Measurements from ENCODE around the gene SCFD2.

The SCFD2 gene

GRCh38 chr4:52904421-52904820, 461.4 kb downstream of the SCFD2 start:
- DNase-seq (ENCODE audit: extremely low read depth in 1 of 2, low read depth in 1 of 2) = no peak

- no peak for DNase-seq (ENCODE audit: extremely low read depth in 1 of 2, low read depth in 1 of 2)
These were observed 462.6 kb downstream of the SCFD2 start for GRCh38 chr4:52903273-52903672.

- DNase-seq (ENCODE audit: extremely low read depth in 1 of 2, low read depth in 1 of 2) = no peak
These were observed 471.4 kb downstream of the SCFD2 start for GRCh38 chr4:52894443-52894842.

- no peak for DNase-seq (ENCODE audit: extremely low read depth in 1 of 2, low read depth in 1 of 2)
These were observed 473.0 kb downstream of the SCFD2 start for GRCh38 chr4:52892880-52893279.

- no peak for DNase-seq (ENCODE audit: extremely low read depth in 1 of 2, low read depth in 1 of 2)
These were observed 474.1 kb downstream of the SCFD2 start for GRCh38 chr4:52891743-52892142.

- DNase-seq (ENCODE audit: extremely low read depth in 1 of 2, low read depth in 1 of 2) = no peak
These were observed 475.4 kb downstream of the SCFD2 start for GRCh38 chr4:52890521-52890791.

GRCh38 chr4:52889778-52890520, 475.9 kb downstream of the SCFD2 start:
- DNase-seq (ENCODE audit: extremely low read depth in 1 of 2, low read depth in 1 of 2) = no peak

- no peak for DNase-seq (ENCODE audit: extremely low read depth in 1 of 2, low read depth in 1 of 2)
These were observed 476.5 kb downstream of the SCFD2 start for GRCh38 chr4:52889354-52889753.

- DNase-seq (ENCODE audit: extremely low read depth in 1 of 2, low read depth in 1 of 2) = no peak
These were observed 480.9 kb downstream of the SCFD2 start for GRCh38 chr4:52884994-52885393.

- DNase-seq (ENCODE audit: extremely low read depth in 1 of 2, low read depth in 1 of 2) = no peak
These were observed 481.9 kb downstream of the SCFD2 start for GRCh38 chr4:52883707-52884669.

- no peak for DNase-seq (ENCODE audit: extremely low read depth in 1 of 2, low read depth in 1 of 2)
These were observed 482.7 kb downstream of the SCFD2 start for GRCh38 chr4:52883183-52883621.

GRCh38 chr4:52880994-52881393, 484.9 kb downstream of the SCFD2 start:
- DNase-seq (ENCODE audit: extremely low read depth in 1 of 2, low read depth in 1 of 2) = no peak

- DNase-seq (ENCODE audit: extremely low read depth in 1 of 2, low read depth in 1 of 2) = no peak
These were observed 486.4 kb downstream of the SCFD2 start for GRCh38 chr4:52879471-52879870.

- DNase-seq (ENCODE audit: extremely low read depth in 1 of 2, low read depth in 1 of 2) = no peak
These were observed 488.2 kb downstream of the SCFD2 start for GRCh38 chr4:52877694-52878093.

- no peak for DNase-seq (ENCODE audit: extremely low read depth in 1 of 2, low read depth in 1 of 2)
These were observed 488.8 kb downstream of the SCFD2 start for GRCh38 chr4:52877036-52877435.

GRCh38 chr4:52876069-52876468, 489.8 kb downstream of the SCFD2 start:
- DNase-seq (ENCODE audit: extremely low read depth in 1 of 2, low read depth in 1 of 2) = no peak

- no peak for DNase-seq (ENCODE audit: extremely low read depth in 1 of 2, low read depth in 1 of 2)
These were observed 490.9 kb downstream of the SCFD2 start for GRCh38 chr4:52874948-52875347.

GRCh38 chr4:52873861-52874343, 492.0 kb downstream of the SCFD2 start:
- DNase-seq (ENCODE audit: extremely low read depth in 1 of 2, low read depth in 1 of 2) = no peak

GRCh38 chr4:52873191-52873590, 492.7 kb downstream of the SCFD2 start:
- no peak for DNase-seq (ENCODE audit: extremely low read depth in 1 of 2, low read depth in 1 of 2)

GRCh38 chr4:52870225-52870624, 495.6 kb downstream of the SCFD2 start:
- no peak for DNase-seq (ENCODE audit: extremely low read depth in 1 of 2, low read depth in 1 of 2)

GRCh38 chr4:52869656-52870055, 496.2 kb downstream of the SCFD2 start:
- DNase-seq (ENCODE audit: extremely low read depth in 1 of 2, low read depth in 1 of 2) = no peak

GRCh38 chr4:52869196-52869595, 496.7 kb downstream of the SCFD2 start:
- DNase-seq (ENCODE audit: extremely low read depth in 1 of 2, low read depth in 1 of 2) = no peak

Measured in activated CD8-positive, alpha-beta memory T cell treated with anti-CD3 and anti-CD28 coated beads for 1 hour (primary cell).